Measurements from ENCODE around the gene NCAPD2. TPM values are rescaled to one million over a fixed set of nuclear protein-coding genes. Genes with fewer than 3 reads are reported as not detected.
A peak's percentile ranks its signal among the peaks of the same experiment; 100 is the strongest.
"Not testable (repeated sequence)": the region's sequence is repeated elsewhere in the genome, so short reads cannot be mapped to it uniquely, and the experiment has no call there.

Gene NCAPD2
- total RNA-seq, 1 donor from 2014 or later, result 14.7 TPM

- peak; percentile 97 for DNase-seq (ENCODE audit: low spot score)
These were observed 935 bp upstream of the NCAPD2 start, which contains the start of gene MRPL51 for GRCh38 chr12:6492838-6493496. MRPL51 (minus strand) TSS chr12:6493262; CDS start chr12:6493136, 126 bp downstream.

DNA sequence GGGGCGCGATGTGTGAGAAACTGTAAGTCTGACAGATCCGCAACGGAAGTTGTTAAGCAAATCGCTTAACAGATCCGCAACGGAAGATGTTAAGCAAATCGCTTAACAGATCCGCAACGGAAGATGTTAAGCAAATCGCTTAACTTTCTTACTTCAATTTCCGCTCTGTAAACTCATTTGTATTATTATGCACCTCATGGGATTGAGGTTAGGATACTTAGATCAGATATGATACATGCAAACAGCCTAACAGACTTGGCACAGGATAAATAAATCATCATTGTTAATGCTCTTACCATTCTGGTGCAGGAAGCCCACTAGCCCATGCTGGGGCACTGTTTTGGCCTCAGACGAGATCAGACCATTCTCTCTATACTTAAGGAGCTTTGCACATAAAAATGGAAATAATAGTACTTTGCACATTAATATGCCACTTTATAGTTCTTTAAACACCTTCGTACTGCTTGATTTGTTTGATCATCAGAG lies 399 bp downstream of the NCAPD2 start:
- peak; percentile 10 for DNase-seq (ENCODE audit: low spot score)

DNA sequence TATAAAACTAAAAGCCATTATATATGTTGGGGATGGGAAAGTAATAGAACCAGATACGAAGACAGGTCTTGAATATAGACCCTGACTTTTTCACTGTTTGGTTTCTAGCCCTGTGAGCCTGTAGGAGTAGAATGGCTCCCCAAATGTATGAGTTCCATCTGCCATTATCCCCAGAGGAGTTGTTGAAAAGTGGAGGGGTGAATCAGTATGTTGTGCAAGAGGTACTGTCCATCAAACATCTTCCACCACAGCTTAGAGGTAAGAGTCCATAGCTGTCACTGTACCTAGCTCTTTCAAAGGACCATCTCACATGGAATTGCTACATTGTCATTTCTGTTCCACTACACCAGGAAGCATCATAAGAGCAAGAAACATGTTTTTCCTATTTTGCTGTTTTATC lies 1.1 kb downstream of the NCAPD2 start:
- no peak for DNase-seq (ENCODE audit: low spot score)

DNA sequence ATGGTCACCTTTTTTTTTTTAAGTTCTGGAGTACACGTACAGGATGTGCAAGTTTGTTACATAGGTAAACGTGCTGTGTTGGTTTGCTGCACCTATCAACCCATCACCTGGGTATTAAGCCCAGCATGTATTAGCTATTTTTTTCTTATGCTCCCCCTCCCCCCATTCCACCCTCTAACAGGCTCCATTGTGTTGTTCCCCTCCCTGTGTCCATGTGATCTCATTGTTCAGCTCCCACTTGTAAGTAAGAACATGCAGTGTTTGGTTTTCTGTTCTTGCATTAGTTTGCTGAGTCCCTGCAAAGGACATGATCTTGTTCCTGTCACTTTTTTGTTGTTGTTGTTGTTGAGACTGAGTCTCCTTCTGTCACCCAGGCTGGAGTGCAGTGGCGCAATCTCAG lies 3.4 kb downstream of the NCAPD2 start:
- not testable (repeated sequence) for DNase-seq (ENCODE audit: low spot score)

DNA sequence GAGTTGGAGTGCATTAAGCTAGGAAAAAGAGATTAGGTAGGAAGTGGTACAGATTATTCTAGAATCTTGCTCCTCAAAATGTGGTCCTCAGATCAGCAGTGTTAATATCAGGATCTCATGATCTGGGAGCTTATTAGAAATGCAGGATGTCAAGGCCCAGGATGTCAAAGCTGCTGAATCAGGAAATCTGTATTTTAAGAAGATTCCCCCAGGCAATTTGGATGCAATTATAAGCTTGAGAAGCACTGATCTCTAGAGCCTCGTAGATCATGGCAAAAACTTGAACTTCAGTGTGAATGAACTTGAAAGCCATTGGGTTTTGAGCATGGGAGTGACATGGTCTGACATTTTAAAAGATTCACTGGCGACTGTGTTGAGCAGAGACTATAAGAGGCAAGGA lies 6.6 kb downstream of the NCAPD2 start:
- DNase-seq (ENCODE audit: low spot score), result no peak

DNA sequence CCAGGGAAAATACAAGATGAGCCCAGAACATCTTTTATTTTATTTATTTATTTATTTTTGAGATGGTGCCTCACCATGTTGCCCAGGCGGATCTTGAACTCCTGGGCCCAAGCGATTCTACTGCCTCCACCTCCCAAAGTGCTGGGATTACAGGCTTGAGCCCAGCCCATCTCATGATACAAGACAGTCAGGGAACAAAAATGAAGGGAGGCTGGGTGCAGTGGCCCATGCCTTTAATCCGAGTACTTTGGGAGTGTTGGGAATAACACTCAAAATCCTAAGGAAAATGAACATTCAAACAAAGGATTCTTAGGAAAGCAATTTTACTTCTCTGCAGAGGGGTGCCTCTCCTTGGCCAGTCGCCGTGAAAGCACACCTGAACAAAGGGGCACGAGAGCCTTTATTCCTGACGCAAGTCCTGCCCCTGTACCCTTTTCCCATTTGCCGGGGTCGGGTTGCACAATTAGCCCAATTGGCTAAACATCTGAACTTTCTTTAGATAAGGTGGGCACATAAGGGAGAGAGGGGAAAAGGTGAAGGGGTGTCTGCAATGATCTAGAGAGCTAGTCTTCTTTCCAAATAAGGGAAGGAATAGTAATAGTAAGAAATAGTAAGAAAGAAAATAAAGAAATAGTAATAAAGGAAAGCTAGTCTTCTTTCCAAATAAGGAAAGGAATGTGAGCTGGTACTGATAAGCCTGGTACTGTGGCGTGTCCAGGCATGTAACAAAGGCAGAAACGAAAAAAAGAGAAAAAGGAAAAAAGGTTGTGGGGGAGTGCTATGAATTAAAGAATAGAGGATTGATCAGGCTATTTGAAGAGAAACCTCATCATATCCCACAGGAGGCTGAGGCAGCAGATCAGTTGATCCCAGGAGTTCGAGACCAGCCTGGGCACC lies 13.4 kb downstream of the NCAPD2 start:
- DNase-seq (ENCODE audit: low spot score), result peak; percentile 62

GRCh38 chr12:6508087-6508486 lies 14.2 kb downstream of the NCAPD2 start:
- DNase-seq (ENCODE audit: low spot score), result no peak

DNA sequence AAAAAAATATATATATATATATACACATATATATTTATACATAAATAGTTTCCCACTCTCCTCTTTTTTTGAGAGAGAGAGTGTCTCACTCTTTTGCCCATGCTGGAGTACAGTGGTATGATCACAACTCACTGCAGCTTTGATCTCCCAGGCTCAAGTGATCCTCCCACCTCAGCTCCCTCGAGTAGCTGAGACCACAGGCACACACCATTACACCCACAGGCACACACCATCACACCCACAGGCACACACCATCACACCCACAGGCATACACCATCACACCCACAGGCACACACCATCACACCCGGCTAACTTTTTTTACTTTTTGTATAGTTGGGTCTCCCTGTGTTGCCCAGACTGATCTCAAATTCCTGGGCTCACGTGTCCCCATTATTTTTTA lies 26.3 kb downstream of the NCAPD2 start:
- DNase-seq (ENCODE audit: low spot score), result no peak

DNA sequence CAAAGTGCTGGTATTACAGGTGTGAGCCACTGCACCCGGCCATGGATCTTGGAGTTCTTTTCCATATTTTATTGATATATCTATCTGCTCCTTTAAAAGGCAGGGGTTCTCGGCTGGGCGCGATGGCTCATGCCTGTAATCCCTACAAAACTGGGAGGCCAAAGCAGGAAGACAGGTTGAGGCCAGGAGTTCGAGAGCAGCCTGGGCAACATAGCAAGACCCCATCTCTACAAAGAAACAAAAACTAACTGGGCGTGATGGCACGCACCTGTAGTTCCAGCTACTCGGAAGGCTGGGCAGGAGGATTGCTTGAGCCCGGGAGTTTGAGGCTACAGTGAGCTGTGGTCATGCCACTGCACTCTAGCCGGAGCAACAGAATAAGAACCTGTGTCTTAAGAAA lies 28.3 kb downstream of the NCAPD2 start:
- DNase-seq (ENCODE audit: low spot score), result no peak

DNA sequence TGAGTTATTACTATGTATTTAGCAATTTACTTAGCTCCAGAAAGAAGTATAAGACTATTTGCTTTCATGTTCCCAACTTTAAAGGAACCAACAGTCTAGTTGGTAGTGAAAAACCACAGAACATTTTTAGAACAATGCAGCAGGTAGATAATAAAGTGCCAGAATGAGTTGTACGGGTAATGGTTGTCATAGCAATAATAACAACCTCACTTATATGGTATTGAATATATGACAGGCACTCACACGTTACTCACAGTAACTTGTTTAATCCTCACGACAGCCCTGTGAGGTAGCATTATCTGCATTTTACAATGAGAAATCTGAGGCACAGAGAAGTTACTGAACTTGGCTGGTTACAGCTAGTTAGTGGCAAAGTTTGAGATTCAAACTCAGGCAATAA lies 29.8 kb downstream of the NCAPD2 start:
- no peak for DNase-seq (ENCODE audit: low spot score)

DNA sequence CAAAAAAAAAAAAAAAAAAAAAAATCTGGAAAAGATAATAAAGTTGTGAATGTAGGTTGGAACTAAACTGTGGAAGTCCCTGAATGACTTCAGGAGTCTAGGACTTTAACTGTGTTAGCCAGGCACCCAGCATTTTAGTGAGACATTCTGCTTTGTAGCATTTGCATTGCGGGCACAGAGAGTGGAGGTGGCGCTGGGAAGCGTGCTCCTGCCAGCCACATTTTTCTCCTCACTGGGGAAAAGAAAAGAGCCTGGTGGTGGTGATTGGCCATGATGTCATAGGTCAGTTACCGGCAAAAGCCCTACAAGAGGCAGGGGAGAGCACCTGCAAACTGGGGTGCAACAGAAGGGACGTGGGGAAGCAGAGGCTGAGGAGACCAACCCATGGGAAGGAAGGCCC lies 30.7 kb downstream of the NCAPD2 start:
- DNase-seq (ENCODE audit: low spot score), result no peak

- no peak for DNase-seq (ENCODE audit: low spot score)
These were observed 32.3 kb downstream of the NCAPD2 start for GRCh38 chr12:6526201-6526600.

- peak; percentile 73 for DNase-seq (ENCODE audit: low spot score)
These were observed 33.0 kb downstream of the NCAPD2 start for GRCh38 chr12:6526766-6527525.

DNA sequence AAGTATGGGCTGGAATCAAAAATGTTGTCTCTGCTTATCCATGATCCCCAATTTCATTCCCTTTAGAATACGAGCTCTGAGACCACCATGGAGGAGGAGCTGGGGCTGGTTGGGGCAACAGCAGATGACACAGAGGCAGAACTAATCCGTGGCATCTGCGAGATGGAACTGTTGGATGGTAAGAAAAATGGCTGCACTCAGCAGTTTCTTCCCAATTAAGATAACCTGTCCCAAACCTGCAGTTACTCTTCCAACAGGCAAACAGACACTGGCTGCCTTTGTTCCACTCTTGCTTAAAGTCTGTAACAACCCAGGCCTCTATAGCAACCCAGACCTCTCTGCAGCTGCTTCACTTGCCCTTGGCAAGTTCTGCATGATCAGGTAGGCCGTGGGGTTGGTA lies 33.8 kb downstream of the NCAPD2 start:
- no peak for DNase-seq (ENCODE audit: low spot score)

GRCh38 chr12:6528539-6529235 lies 34.8 kb downstream of the NCAPD2 start:
- DNase-seq (ENCODE audit: low spot score), result peak; percentile 79

- no peak for DNase-seq (ENCODE audit: low spot score)
These were observed 35.4 kb downstream of the NCAPD2 start for GRCh38 chr12:6529291-6529737.

DNA sequence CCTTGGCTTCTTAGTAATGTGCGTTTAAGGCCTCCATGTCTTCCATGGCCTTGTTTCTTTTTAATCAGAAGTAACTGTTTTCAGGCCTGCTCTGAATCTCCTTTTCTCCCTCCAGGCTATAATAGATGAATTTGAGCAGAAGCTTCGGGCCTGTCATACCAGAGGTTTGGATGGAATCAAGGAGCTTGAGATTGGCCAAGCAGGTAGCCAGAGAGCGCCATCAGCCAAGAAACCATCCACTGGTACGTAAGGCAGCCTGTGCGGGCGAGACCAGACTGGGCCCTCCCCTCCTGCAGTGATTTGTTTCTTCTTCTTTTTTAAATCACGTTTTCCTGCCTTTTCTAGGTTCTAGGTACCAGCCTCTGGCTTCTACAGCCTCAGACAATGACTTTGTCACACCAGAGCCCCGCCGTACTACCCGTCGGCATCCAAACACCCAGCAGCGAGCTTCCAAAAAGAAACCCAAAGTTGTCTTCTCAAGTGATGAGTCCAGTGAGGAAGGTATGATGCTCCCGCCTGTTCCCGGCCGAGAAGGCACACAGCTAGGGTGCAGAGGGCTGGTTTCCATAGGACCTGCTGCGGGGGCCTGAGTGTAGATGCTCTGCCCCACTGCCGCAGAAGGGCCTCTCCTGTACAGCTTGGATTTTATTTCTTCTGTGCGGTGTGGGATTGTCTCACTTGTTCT lies 36.8 kb downstream of the NCAPD2 start:
- DNase-seq (ENCODE audit: low spot score), result no peak

DNA sequence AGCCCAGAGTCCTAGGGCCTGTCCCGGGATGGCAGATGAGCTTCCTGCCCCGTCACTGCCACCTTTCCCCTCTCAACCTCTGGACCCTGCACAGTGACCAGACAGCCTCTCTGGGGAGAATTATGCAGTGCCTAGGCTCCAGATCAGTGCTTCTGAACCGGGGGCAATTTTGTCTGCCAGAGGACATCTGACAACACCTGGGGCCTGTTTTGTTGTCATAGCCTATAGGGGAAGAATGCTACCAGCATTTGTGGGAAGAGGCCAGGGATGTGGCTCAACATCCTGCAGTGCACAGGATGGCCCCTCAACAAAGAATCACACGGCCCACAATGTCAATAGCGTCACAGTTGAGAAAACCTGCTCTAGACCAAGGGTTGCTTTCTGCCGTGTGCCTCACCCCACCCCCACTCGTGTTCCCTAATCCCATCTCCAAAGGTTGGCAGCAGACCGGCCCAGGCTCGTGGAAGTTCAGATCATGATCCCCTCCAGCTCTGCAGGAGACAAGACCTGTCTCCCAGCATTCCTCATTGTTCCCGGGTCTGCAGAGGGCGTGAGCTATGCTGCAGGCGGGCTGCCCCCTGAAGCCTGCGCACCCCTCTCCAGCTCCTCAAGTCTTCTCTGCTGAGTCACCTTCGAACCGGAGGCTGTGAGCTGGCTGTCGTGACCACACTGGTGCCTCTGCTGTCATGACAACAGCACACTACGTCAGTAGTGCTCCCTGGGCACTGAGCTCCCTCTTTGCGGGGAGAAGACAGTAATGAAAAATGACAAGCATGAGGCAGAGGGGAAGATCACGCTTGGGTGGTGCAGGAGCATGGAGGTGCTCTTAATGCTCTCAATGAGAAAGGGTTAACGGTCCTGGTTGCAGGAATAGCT lies 38.4 kb downstream of the NCAPD2 start:
- peak; percentile 93 for DNase-seq (ENCODE audit: low spot score)

DNA sequence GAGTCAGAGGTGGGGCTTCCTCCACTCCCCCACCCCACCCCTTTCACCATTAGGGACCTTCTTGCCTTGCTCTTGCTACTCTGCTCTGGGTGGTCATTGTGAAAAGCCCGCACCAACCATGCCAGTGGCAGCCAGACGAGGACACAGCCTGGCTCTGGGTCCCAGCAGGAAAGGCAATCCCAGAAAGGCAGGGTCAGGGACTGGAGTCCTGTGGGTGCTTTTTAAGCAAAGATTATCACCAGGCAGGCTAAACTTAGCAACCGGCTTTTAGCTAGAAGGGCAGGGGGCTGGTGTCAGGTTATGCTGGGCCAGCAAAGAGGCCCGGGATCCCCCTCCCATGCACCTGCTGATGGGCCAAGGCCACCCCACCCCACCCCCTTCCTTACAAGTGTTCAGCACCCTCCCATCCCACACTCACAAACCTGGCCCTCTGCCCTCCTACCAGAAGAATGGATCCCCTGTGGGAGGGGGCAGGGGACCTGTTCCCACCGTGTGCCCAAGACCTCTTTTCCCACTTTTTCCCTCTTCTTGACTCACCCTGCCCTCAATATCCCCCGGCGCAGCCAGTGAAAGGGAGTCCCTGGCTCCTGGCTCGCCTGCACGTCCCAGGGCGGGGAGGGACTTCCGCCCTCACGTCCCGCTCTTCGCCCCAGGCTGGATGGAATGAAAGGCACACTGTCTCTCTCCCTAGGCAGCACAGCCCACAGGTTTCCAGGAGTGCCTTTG lies 39.2 kb downstream of the NCAPD2 start:
- DNase-seq (ENCODE audit: low spot score), result peak; percentile 92

All from umbilical cord (tissue), 2 donors.